ENCODE data around the gene RBMS3. TPM values are rescaled to one million over a fixed set of nuclear protein-coding genes. Genes with fewer than 3 reads are reported as not detected.

RBMS3 gene
- total and polyA plus RNA-seq, 12 donors: 8.7 to 90.1 (median 51.2) TPM

DNA sequence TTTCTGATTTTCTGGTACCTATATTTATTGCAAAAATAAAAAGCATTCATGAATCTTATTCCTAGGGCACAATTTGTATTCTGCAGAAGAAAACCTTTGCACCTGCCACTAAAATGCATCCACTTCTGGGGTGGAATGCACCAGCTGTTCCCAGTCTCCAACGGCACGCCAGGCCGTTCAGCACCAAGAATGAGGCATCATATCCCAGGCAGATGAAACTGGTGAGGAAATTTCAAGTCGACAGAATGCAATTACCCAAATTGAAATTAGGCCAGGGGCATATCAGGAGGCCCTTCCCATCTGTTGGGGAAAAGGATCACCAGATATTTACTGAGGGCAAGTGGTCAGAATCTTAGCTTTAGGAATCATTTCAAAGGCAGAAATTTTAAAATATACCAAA lies 13.6 kb upstream of the RBMS3 start:
- H3K4me3 ChIP-seq: no peak overlapping the region
- H3K27me3 ChIP-seq: no peaks in the 10 kb centered on the region
- H3K4me1 ChIP-seq (replicated peaks in 1 of 2): no peaks in the 10 kb centered on the region
- 84 to 92% (median 88%) methylated on average over 4 of the region's 4 CpGs for WGBS, 4 donors
- H3K27ac ChIP-seq: no peak overlapping the region
- no peaks in the 10 kb centered on the region for H3K36me3 ChIP-seq (replicated peaks in 1 of 2)
- no peaks in the 10 kb centered on the region for H3K9me3 ChIP-seq (replicated peaks in 1 of 3)
- TF ChIP-seq, protein P1, sequence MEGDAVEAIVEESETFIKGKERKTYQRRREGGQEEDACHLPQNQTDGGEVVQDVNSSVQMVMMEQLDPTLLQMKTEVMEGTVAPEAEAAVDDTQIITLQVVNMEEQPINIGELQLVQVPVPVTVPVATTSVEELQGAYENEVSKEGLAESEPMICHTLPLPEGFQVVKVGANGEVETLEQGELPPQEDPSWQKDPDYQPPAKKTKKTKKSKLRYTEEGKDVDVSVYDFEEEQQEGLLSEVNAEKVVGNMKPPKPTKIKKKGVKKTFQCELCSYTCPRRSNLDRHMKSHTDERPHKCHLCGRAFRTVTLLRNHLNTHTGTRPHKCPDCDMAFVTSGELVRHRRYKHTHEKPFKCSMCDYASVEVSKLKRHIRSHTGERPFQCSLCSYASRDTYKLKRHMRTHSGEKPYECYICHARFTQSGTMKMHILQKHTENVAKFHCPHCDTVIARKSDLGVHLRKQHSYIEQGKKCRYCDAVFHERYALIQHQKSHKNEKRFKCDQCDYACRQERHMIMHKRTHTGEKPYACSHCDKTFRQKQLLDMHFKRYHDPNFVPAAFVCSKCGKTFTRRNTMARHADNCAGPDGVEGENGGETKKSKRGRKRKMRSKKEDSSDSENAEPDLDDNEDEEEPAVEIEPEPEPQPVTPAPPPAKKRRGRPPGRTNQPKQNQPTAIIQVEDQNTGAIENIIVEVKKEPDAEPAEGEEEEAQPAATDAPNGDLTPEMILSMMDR (IDR thresholded peaks at IDR 0.05): no peak
- TF ChIP-seq POLR2A (IDR thresholded peaks at IDR 0.05): no peak
- intact Hi-C loops (cut with DNase I): no loop called here
- no peak for DNase-seq

DNA sequence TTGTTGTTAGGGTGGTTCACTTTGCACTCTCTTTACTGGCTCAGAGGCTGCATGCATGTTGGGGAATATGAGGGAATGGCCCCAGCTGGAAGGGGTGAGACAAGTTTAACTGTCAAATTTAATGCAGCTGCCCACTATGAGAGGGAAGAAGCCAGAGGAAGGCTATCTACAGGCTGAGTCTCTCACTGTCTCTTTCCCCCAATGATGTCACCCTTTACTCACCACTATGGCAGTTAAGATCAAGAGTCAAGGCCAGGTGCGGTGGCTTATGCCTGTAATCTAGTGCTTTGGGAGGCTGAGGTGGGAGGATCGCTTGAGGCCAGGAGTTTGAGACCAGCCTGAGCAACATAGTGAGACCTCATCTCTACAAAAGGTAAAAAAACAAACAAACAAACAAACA lies 12.2 kb upstream of the RBMS3 start:
- DNase-seq: no peak
- no peak overlapping the region for H3K27ac ChIP-seq
- TF ChIP-seq, protein P1 (IDR thresholded peaks at IDR 0.05): no peak
- TF ChIP-seq POLR2A (IDR thresholded peaks at IDR 0.05): no peak
- 82 to 93% (median 85%) methylated on average over 2 of the region's 2 CpGs for WGBS, 4 donors
- H3K27me3 ChIP-seq: no peaks in the 10 kb centered on the region
- no peaks in the 10 kb centered on the region for H3K9me3 ChIP-seq (replicated peaks in 1 of 3)
- no peak overlapping the region for H3K4me3 ChIP-seq
- no peaks in the 10 kb centered on the region for H3K4me1 ChIP-seq (replicated peaks in 1 of 2)
- H3K36me3 ChIP-seq (replicated peaks in 1 of 2): no peaks in the 10 kb centered on the region
- intact Hi-C loops (cut with DNase I): no loop called here

DNA sequence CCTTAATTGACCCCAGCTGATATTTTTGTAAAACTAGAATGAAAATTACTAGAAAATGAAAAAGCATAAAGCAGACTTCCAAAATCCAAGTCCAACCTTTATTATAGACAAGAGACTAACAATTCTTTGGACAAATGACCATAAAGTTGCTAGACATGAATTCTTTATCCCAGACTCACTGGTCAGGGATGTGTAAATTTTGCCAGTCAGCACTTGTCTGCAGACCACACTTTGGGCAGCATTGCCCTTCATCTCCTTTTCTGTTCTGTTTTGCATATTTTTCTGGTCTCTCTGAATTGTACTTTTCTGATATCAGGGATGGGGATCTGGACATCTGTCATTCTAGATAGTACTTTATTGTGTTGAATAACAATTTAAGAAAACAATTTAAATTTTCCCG lies 10.1 kb upstream of the RBMS3 start:
- intact Hi-C loops (cut with DNase I): no loop called here
- H3K9me3 ChIP-seq (replicated peaks in 1 of 3): no peaks in the 10 kb centered on the region
- no peaks in the 10 kb centered on the region for H3K4me1 ChIP-seq (replicated peaks in 1 of 2)
- no peaks in the 10 kb centered on the region for H3K27me3 ChIP-seq
- TF ChIP-seq, protein P1 (IDR thresholded peaks at IDR 0.05): no peak
- TF ChIP-seq POLR2A (IDR thresholded peaks at IDR 0.05): no peak
- no peak overlapping the region for H3K4me3 ChIP-seq
- no peaks in the 10 kb centered on the region for H3K36me3 ChIP-seq (replicated peaks in 1 of 2)
- H3K27ac ChIP-seq: no peak overlapping the region
- no peak for DNase-seq
- 96 to 100% (median 99%) methylated on average over 1 of the region's 1 CpG for WGBS, 4 donors

DNA sequence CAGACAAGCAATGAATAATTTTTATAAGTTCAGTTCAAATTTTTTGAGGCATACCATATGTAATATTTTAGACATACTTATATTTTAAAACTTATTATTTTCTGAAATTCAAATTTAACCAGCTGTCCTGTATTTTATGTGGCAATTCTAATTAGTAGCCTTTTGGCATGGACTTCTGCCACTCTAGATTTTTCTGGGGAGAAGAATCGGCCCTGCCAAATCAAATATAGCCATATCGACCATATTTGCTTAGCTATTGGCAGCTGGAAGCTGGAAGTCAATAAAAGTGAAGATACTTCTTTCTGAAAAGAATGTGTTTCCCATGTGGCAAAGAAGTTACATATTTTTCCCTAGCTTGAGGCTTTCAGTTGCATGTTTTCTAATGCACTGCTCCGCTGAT lies 9.4 kb upstream of the RBMS3 start:
- no peak overlapping the region for H3K4me3 ChIP-seq
- TF ChIP-seq, protein P1 (IDR thresholded peaks at IDR 0.05): no peak
- no peak for TF ChIP-seq POLR2A (IDR thresholded peaks at IDR 0.05)
- no peaks in the 10 kb centered on the region for H3K36me3 ChIP-seq (replicated peaks in 1 of 2)
- no peaks in the 10 kb centered on the region for H3K27me3 ChIP-seq
- WGBS, 4 donors: 89 to 97% (median 95%) methylated on average over 3 of the region's 3 CpGs
- DNase-seq: no peak
- H3K27ac ChIP-seq: no peak overlapping the region
- intact Hi-C loops (cut with DNase I): no loop called here
- no peaks in the 10 kb centered on the region for H3K9me3 ChIP-seq (replicated peaks in 1 of 3)
- H3K4me1 ChIP-seq (replicated peaks in 1 of 2): no peaks in the 10 kb centered on the region
